Measurements from ENCODE around the gene NFATC2.

Gene NFATC2

DNA sequence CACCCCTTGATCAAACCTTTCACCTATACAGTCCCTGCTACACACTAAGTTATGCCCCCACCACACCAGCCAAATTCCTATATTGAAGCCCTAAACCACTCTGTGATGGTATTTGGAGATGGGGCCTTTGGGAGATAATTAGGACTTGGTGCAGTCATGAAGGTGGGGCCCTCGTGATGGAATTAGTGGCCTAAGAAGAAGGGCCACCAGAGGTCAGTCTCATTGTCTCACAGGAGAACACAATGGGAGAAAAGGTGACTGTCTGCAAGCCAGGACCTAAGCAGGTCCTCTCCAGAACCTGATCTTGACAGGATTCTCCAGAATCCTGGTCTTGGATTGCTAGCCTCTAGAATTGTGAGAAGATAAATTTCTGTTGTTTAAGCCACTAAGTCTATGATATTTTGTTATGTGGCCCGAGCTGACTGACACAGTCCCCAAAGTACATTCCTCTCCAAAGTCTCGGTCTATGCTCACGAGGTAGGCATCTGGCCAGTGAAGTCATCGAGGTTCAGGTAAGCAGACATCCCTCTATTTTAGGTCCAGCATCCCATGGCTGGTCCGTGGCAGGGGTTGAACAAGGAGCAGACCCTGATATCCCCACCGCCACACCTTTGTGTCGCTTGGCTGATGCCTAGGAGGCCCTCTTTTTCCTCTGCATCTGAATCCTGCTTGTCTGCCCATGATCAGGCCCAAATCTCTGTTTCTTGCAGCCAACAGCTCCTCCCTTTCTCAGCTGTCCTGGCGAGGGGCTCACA lies 138.9 kb downstream of the NFATC2 start:
- H3K27me3 Mint-ChIP-seq, result no peaks in the 10 kb centered on the region
- H3K36me3 Mint-ChIP-seq (ENCODE audit: insufficient read depth), result peaks cover 66% of the 10 kb centered on the region
- H3K4me3 Mint-ChIP-seq, result peak overlapping the region; percentile 75

GRCh38 chr20:51402201-51402600 lies 140.3 kb downstream of the NFATC2 start:
- Mint-ChIP-seq H3K27me3 (no peaks in the 10 kb centered on the region), H3K9me3 (no peaks in the 10 kb centered on the region), H3K4me3 (peak overlapping the region; percentile 75), H3K36me3 (ENCODE audit: insufficient read depth) (peaks cover 66% of the 10 kb centered on the region), H3K4me1 (peaks cover 86% of the 10 kb centered on the region), H3K27ac (ENCODE audit: low read depth) (peak overlapping the region; percentile 97)
- DNase-seq (ENCODE audit: low spot score in 2 of 2) (peak in 1 of 2 donors; percentile 61), ATAC-seq (replicated peaks; ENCODE audit: extremely low read depth, poor library complexity, severe bottlenecking) (peak; percentile 24)

More for the DNA sequence above, 138.9 kb downstream of the NFATC2 start:
- ATAC-seq (replicated peaks; ENCODE audit: extremely low read depth, poor library complexity, severe bottlenecking) (no peak), DNase-seq (ENCODE audit: low spot score in 2 of 2) (no peak)
- Mint-ChIP-seq H3K27ac (ENCODE audit: low read depth) (peak overlapping the region; percentile 97), H3K4me1 (peaks cover 91% of the 10 kb centered on the region), H3K9me3 (no peaks in the 10 kb centered on the region)

DNA sequence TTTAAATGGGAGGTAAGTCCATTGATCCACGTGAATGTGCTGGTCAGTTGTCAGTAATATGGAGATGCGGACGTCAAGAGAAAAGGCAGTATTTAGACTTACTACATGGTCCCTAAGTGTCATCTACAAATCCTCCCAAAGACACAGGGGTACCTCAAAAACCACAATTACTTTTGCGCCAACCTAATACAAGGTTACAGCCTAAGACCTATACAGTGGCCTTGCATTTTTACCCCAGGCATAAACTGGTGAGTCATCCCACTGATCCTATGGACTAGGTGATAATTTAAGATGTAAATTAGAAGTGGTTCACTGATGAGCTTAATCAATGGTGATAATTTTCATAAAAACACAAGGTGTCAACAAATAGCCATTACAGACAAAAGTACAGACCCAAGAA lies 141.0 kb downstream of the NFATC2 start:
- Mint-ChIP-seq H3K36me3 (ENCODE audit: insufficient read depth) (peaks cover 61% of the 10 kb centered on the region), H3K27me3 (no peaks in the 10 kb centered on the region), H3K4me1 (peaks cover 79% of the 10 kb centered on the region), H3K4me3 (peak overlapping the region; percentile 75), H3K9me3 (no peaks in the 10 kb centered on the region), H3K27ac (ENCODE audit: low read depth) (peak overlapping the region; percentile 97)
- DNase-seq (ENCODE audit: low spot score in 2 of 2) (no peak), ATAC-seq (replicated peaks; ENCODE audit: extremely low read depth, poor library complexity, severe bottlenecking) (no peak)

GRCh38 chr20:51400051-51400926 lies 142.2 kb downstream of the NFATC2 start:
- ATAC-seq (replicated peaks; ENCODE audit: extremely low read depth, poor library complexity, severe bottlenecking) (peak; percentile 58), DNase-seq (ENCODE audit: low spot score in 2 of 2) (peak; percentile 50 to 73)
- Mint-ChIP-seq H3K27ac (ENCODE audit: low read depth) (peak overlapping the region; percentile 97), H3K4me3 (peak overlapping the region; percentile 75), H3K9me3 (no peaks in the 10 kb centered on the region), H3K36me3 (ENCODE audit: insufficient read depth) (peaks cover 58% of the 10 kb centered on the region), H3K4me1 (peaks cover 68% of the 10 kb centered on the region), H3K27me3 (no peaks in the 10 kb centered on the region)

DNA sequence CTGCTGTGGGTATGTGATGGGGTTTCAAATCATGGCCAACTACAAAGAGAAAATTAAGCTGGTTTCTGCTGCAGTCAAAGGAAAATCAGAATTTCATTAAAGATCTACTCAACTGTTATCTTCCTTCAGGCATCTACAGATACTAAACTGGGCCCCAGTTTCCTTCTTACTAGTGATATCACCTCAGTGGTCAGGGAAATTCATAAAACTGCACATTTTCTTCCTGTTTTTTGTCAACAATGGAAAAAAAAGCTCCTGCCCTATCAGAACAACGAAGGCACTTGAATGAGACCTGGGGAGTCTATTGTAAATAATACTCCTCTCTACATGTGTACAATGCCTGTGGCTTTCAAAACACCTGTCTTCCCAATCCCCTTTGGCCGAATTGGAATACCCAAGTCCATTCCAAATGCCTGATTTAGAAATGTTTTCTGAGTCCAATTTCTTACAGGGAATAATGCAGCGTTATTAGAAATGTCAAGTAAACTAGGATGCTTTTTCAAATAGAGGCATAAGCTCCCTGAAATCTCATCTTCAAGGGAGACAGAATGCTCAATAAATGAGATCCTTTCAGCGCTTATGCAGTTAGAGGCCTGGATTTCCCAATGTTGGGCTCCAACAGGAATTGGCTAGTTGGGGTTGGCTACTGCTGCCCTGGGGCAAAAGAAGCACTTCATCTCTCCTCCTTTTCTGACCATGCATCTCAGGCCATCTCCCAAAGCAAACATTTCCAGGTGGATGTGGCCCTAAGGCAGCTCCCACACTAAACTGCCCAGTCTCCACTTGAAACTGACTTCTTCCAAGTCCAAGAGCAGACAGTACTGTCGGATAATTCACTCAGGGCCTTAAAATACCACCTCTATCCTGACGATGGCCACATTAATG lies 143.3 kb downstream of the NFATC2 start:
- ATAC-seq (replicated peaks; ENCODE audit: extremely low read depth, poor library complexity, severe bottlenecking) (no peak), DNase-seq (ENCODE audit: low spot score in 2 of 2) (no peak)
- peak overlapping the region; percentile 75 for H3K4me3 Mint-ChIP-seq
- H3K27ac Mint-ChIP-seq (ENCODE audit: low read depth), result peak overlapping the region; percentile 97
- H3K36me3 Mint-ChIP-seq (ENCODE audit: insufficient read depth), result peaks cover 61% of the 10 kb centered on the region
- no peaks in the 10 kb centered on the region for H3K9me3 Mint-ChIP-seq
- peaks cover 65% of the 10 kb centered on the region for H3K4me1 Mint-ChIP-seq
- H3K27me3 Mint-ChIP-seq, result no peaks in the 10 kb centered on the region

- H3K27ac Mint-ChIP-seq (ENCODE audit: low read depth), result peak overlapping the region; percentile 97
- ATAC-seq (replicated peaks; ENCODE audit: extremely low read depth, poor library complexity, severe bottlenecking) (no peak), DNase-seq (ENCODE audit: low spot score in 2 of 2) (no peak)
- no peaks in the 10 kb centered on the region for H3K27me3 Mint-ChIP-seq
- H3K36me3 Mint-ChIP-seq (ENCODE audit: insufficient read depth), result peaks cover 61% of the 10 kb centered on the region
- peaks cover 61% of the 10 kb centered on the region for H3K4me1 Mint-ChIP-seq
- no peaks in the 10 kb centered on the region for H3K9me3 Mint-ChIP-seq
- no peak overlapping the region for H3K4me3 Mint-ChIP-seq
These were observed 144.0 kb downstream of the NFATC2 start for GRCh38 chr20:51398552-51398951.

GRCh38 chr20:51398083-51398482 lies 144.4 kb downstream of the NFATC2 start:
- no peak for DNase-seq (ENCODE audit: low spot score in 2 of 2)
- peaks cover 56% of the 10 kb centered on the region for H3K4me1 Mint-ChIP-seq
- H3K4me3 Mint-ChIP-seq, result no peak overlapping the region
- no peak for ATAC-seq (replicated peaks; ENCODE audit: extremely low read depth, poor library complexity, severe bottlenecking)
- no peaks in the 10 kb centered on the region for H3K27me3 Mint-ChIP-seq
- H3K36me3 Mint-ChIP-seq (ENCODE audit: insufficient read depth), result peaks cover 63% of the 10 kb centered on the region
- H3K9me3 Mint-ChIP-seq, result no peaks in the 10 kb centered on the region
- H3K27ac Mint-ChIP-seq (ENCODE audit: low read depth), result peak overlapping the region; percentile 97

- Mint-ChIP-seq H3K27ac (ENCODE audit: low read depth) (peak overlapping the region; percentile 59), H3K36me3 (ENCODE audit: insufficient read depth) (peaks cover 68% of the 10 kb centered on the region), H3K4me1 (peaks cover 55% of the 10 kb centered on the region), H3K27me3 (no peaks in the 10 kb centered on the region), H3K4me3 (no peak overlapping the region), H3K9me3 (no peaks in the 10 kb centered on the region)
- ATAC-seq (replicated peaks; ENCODE audit: extremely low read depth, poor library complexity, severe bottlenecking), result no peak
- no peak for DNase-seq (ENCODE audit: low spot score in 2 of 2)
These were observed 145.4 kb downstream of the NFATC2 start for GRCh38 chr20:51397137-51397536.

GRCh38 chr20:51396365-51396909 lies 146.1 kb downstream of the NFATC2 start:
- H3K36me3 Mint-ChIP-seq (ENCODE audit: insufficient read depth), result peaks cover 68% of the 10 kb centered on the region
- H3K27ac Mint-ChIP-seq (ENCODE audit: low read depth), result peak overlapping the region; percentile 59
- H3K27me3 Mint-ChIP-seq, result no peaks in the 10 kb centered on the region

DNA sequence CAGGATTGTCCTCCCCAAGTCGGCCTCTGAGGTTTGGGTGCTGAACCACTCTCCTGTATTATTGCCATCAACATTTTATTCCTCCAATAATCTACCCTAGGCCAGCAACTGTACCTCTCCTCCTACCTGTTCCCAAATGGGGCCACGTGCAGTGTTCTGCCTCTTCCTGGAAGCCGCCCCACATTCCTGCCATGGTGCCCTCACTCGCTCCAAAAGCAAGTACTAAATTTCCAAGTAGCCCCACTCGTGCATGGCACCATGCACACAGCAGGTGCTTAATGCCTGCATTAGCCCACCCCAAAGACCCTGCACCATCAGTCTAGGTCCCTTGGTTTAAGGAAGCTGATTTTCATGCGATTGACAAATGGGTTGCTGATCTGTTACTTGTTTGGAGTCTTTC lies 147.8 kb downstream of the NFATC2 start:
- H3K4me3 Mint-ChIP-seq, result no peak overlapping the region
- peaks cover 47% of the 10 kb centered on the region for H3K4me1 Mint-ChIP-seq
- H3K27me3 Mint-ChIP-seq, result no peaks in the 10 kb centered on the region
- no peaks in the 10 kb centered on the region for H3K9me3 Mint-ChIP-seq
- DNase-seq (ENCODE audit: low spot score in 2 of 2) (no peak), ATAC-seq (replicated peaks; ENCODE audit: extremely low read depth, poor library complexity, severe bottlenecking) (no peak)
- peaks cover 69% of the 10 kb centered on the region for H3K36me3 Mint-ChIP-seq (ENCODE audit: insufficient read depth)
- H3K27ac Mint-ChIP-seq (ENCODE audit: low read depth), result peak overlapping the region; percentile 91

More at GRCh38 chr20:51396365-51396909, 146.1 kb downstream of the NFATC2 start:
- ATAC-seq (replicated peaks; ENCODE audit: extremely low read depth, poor library complexity, severe bottlenecking), result no peak
- DNase-seq (ENCODE audit: low spot score in 2 of 2), result no peak
- Mint-ChIP-seq H3K4me1 (peaks cover 50% of the 10 kb centered on the region), H3K9me3 (no peaks in the 10 kb centered on the region), H3K4me3 (no peak overlapping the region)

DNA sequence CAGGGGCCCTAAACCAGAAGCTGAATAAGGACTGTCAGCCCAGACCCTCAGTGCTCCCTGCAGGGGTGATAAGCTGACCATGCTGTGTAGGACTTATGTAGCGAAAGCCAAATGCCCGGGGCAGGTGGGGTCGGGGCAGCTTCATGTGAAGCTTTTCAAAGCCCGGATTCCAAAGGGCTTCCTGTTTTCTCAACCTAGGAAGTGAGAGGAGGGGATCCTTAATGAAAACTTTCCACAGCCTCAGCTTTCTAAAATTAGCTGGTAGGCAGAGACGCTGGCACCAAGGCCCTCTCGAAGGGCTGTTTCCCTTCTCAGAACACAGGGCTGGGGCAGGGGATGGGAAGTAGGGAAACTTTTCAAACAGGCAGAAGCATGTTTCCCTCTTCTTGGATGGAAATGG lies 148.9 kb downstream of the NFATC2 start:
- peaks cover 48% of the 10 kb centered on the region for H3K4me1 Mint-ChIP-seq
- H3K36me3 Mint-ChIP-seq (ENCODE audit: insufficient read depth), result peaks cover 64% of the 10 kb centered on the region
- DNase-seq (ENCODE audit: low spot score in 2 of 2) (no peak), ATAC-seq (replicated peaks; ENCODE audit: extremely low read depth, poor library complexity, severe bottlenecking) (no peak)
- H3K27me3 Mint-ChIP-seq, result no peaks in the 10 kb centered on the region
- no peaks in the 10 kb centered on the region for H3K9me3 Mint-ChIP-seq
- no peak overlapping the region for H3K4me3 Mint-ChIP-seq
- no peak overlapping the region for H3K27ac Mint-ChIP-seq (ENCODE audit: low read depth)
